Activated naive CD8-positive, alpha-beta T cell (primary cell): ENCODE measurements around the gene BTN3A1.
"Not testable (repeated sequence)": the region's sequence is repeated elsewhere in the genome, so short reads cannot be mapped to it uniquely, and the experiment has no call there.

Experiments used
- H3K27ac Mint-ChIP-seq: one replicate; pipeline ENCODE4 v1.8.0; 2021; ENCODE audit warnings: mixed read lengths
- H3K27me3 Mint-ChIP-seq: one replicate; pipeline ENCODE4 v1.8.0; 2021; ENCODE audit warnings: mixed read lengths
- H3K36me3 Mint-ChIP-seq: one replicate; pipeline ENCODE4 v1.8.0; 2021; ENCODE audit warnings: mixed read lengths
- H3K4me1 Mint-ChIP-seq: one replicate; pipeline ENCODE4 v1.8.0; 2021; ENCODE audit warnings: low read depth, mixed read lengths
- H3K4me3 Mint-ChIP-seq: one replicate; pipeline ENCODE4 v1.8.0; 2021; ENCODE audit warnings: mild to moderate bottlenecking, mixed read lengths
- H3K9me3 Mint-ChIP-seq: one replicate; pipeline ENCODE4 v1.8.0; 2021; ENCODE audit warnings: low read depth, mixed read lengths

BTN3A1 gene

GRCh38 chr6:26415036-26415614 is 13.1 kb downstream of the BTN3A1 start:
- Mint-ChIP-seq H3K27ac (no peak overlapping the region), H3K36me3 (peaks cover 15% of the 10 kb centered on the region), H3K4me1 (peaks cover 2% of the 10 kb centered on the region), H3K27me3 (no peaks in the 10 kb centered on the region), H3K9me3 (peaks cover 9% of the 10 kb centered on the region), H3K4me3 (no peak overlapping the region)

GRCh38 chr6:26415791-26416190 is 13.7 kb downstream of the BTN3A1 start:
- Mint-ChIP-seq H3K27ac (peak overlapping the region; percentile 18), H3K4me1 (peaks cover 2% of the 10 kb centered on the region), H3K4me3 (no peak overlapping the region), H3K36me3 (peaks cover 15% of the 10 kb centered on the region), H3K9me3 (peaks cover 9% of the 10 kb centered on the region), H3K27me3 (no peaks in the 10 kb centered on the region)

GRCh38 chr6:26416288-26416687 is 14.2 kb downstream of the BTN3A1 start:
- Mint-ChIP-seq H3K36me3 (peaks cover 15% of the 10 kb centered on the region), H3K9me3 (peaks cover 9% of the 10 kb centered on the region), H3K27ac (no peak overlapping the region), H3K27me3 (no peaks in the 10 kb centered on the region), H3K4me3 (no peak overlapping the region), H3K4me1 (peaks cover 2% of the 10 kb centered on the region)

- not testable (repeated sequence) for H3K4me1 Mint-ChIP-seq, H3K4me3 Mint-ChIP-seq, H3K27ac Mint-ChIP-seq, H3K9me3 Mint-ChIP-seq, H3K27me3 Mint-ChIP-seq
- peaks cover 15% of the 10 kb centered on the region for H3K36me3 Mint-ChIP-seq
Measured at GRCh38 chr6:26418077-26418476, 16.0 kb downstream of the BTN3A1 start.

GRCh38 chr6:26418795-26419194 is 16.7 kb downstream of the BTN3A1 start:
- not testable (repeated sequence) for H3K9me3 Mint-ChIP-seq, H3K4me3 Mint-ChIP-seq, H3K4me1 Mint-ChIP-seq, H3K27me3 Mint-ChIP-seq, H3K27ac Mint-ChIP-seq
- peaks cover 15% of the 10 kb centered on the region for H3K36me3 Mint-ChIP-seq

- H3K4me1 Mint-ChIP-seq: peaks cover 9% of the 10 kb centered on the region
Measured at GRCh38 chr6:26420688-26421171, 18.7 kb downstream of the BTN3A1 start.

GRCh38 chr6:26421259-26422144 is 19.4 kb downstream of the BTN3A1 start:
- Mint-ChIP-seq H3K4me3 (no peak overlapping the region), H3K36me3 (peaks cover 9% of the 10 kb centered on the region), H3K4me1 (peaks cover 11% of the 10 kb centered on the region), H3K27me3 (no peaks in the 10 kb centered on the region), H3K9me3 (peaks cover 9% of the 10 kb centered on the region), H3K27ac (no peak overlapping the region)

More at GRCh38 chr6:26420688-26421171, 18.7 kb downstream of the BTN3A1 start:
- Mint-ChIP-seq H3K4me3 (no peak overlapping the region), H3K9me3 (peaks cover 9% of the 10 kb centered on the region), H3K27ac (no peak overlapping the region), H3K27me3 (no peaks in the 10 kb centered on the region), H3K36me3 (peaks cover 11% of the 10 kb centered on the region)

- H3K36me3 Mint-ChIP-seq: peaks cover 11% of the 10 kb centered on the region
- no peak overlapping the region for H3K27ac Mint-ChIP-seq
- no peaks in the 10 kb centered on the region for H3K27me3 Mint-ChIP-seq
- peak overlapping the region; percentile 17 for H3K4me3 Mint-ChIP-seq
- peaks cover 11% of the 10 kb centered on the region for H3K4me1 Mint-ChIP-seq
- peaks cover 5% of the 10 kb centered on the region for H3K9me3 Mint-ChIP-seq
Measured at GRCh38 chr6:26422329-26422728, 20.3 kb downstream of the BTN3A1 start.

- no peak overlapping the region for H3K27ac Mint-ChIP-seq
- H3K36me3 Mint-ChIP-seq: peaks cover 8% of the 10 kb centered on the region
- no peak overlapping the region for H3K4me3 Mint-ChIP-seq
- H3K27me3 Mint-ChIP-seq: no peaks in the 10 kb centered on the region
- H3K4me1 Mint-ChIP-seq: peaks cover 9% of the 10 kb centered on the region
- H3K9me3 Mint-ChIP-seq: no peaks in the 10 kb centered on the region
Measured at GRCh38 chr6:26426691-26427450, 24.8 kb downstream of the BTN3A1 start.

GRCh38 chr6:26427451-26427809 is 25.4 kb downstream of the BTN3A1 start:
- Mint-ChIP-seq H3K4me3 (no peak overlapping the region), H3K4me1 (peaks cover 6% of the 10 kb centered on the region), H3K36me3 (peaks cover 8% of the 10 kb centered on the region), H3K9me3 (no peaks in the 10 kb centered on the region), H3K27me3 (no peaks in the 10 kb centered on the region), H3K27ac (no peak overlapping the region)

GRCh38 chr6:26428206-26428605 is 26.1 kb downstream of the BTN3A1 start:
- Mint-ChIP-seq H3K27ac (no peak overlapping the region), H3K36me3 (peaks cover 8% of the 10 kb centered on the region), H3K4me3 (no peak overlapping the region)

GRCh38 chr6:26430787-26431186 is 28.7 kb downstream of the BTN3A1 start:
- no peak overlapping the region for H3K4me3 Mint-ChIP-seq
- peaks cover 7% of the 10 kb centered on the region for H3K9me3 Mint-ChIP-seq
- no peak overlapping the region for H3K27ac Mint-ChIP-seq
- H3K36me3 Mint-ChIP-seq: peaks cover 20% of the 10 kb centered on the region
- no peaks in the 10 kb centered on the region for H3K27me3 Mint-ChIP-seq
- H3K4me1 Mint-ChIP-seq: peaks cover 2% of the 10 kb centered on the region

More at GRCh38 chr6:26428206-26428605, 26.1 kb downstream of the BTN3A1 start:
- Mint-ChIP-seq H3K9me3 (no peaks in the 10 kb centered on the region), H3K4me1 (peaks cover 4% of the 10 kb centered on the region), H3K27me3 (no peaks in the 10 kb centered on the region)

- Mint-ChIP-seq H3K36me3 (peaks cover 20% of the 10 kb centered on the region), H3K4me1 (no peaks in the 10 kb centered on the region), H3K4me3 (no peak overlapping the region), H3K27ac (no peak overlapping the region), H3K27me3 (no peaks in the 10 kb centered on the region), H3K9me3 (peaks cover 7% of the 10 kb centered on the region)
Measured at GRCh38 chr6:26431258-26432172, 29.4 kb downstream of the BTN3A1 start.

- Mint-ChIP-seq H3K4me1 (no peaks in the 10 kb centered on the region), H3K4me3 (no peak overlapping the region), H3K27ac (no peak overlapping the region), H3K36me3 (peaks cover 17% of the 10 kb centered on the region), H3K9me3 (peaks cover 7% of the 10 kb centered on the region), H3K27me3 (no peaks in the 10 kb centered on the region)
Measured at GRCh38 chr6:26432627-26433201, 30.6 kb downstream of the BTN3A1 start.
